C4-2B (cell line): ENCODE data around the gene ZCCHC12.

ENCODE experiments used
- ZFX ChIP-seq: fragments of 450-650 bp; IDR thresholded peaks from 2 replicates; pipeline ENCODE4 v1.6.1; 2017
- TF ChIP-seq, protein P1 (sequence below): fragments of 450-650 bp; conservative IDR thresholded peaks from 2 replicates; pipeline ENCODE4 v1.5.1; 2017; ENCODE audit warnings: mild to moderate bottlenecking

DNA sequence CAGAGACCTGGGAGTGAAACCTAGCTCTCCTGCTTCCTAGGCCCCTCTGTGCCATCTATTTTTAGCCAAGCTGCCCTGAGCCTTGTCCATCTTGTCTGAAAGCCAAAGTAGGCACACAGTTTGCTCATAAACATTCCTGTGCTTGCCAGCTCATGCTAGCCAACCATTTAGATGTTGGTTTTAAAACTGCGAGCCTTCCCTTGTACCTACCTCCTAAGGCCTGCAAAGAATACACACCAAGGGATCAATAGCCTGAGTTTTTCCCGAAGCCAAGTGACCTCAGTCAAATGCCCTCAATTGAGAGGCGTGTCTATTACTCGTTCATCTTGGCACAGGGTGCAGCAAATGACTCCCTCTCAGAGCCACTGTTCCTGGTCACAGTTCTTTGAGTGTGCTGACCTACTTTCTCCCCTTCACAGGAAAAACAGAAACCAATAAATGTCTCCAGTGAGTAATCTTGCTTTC, 48.5 kb downstream of the ZCCHC12 start:
- TF ChIP-seq, protein P1, sequence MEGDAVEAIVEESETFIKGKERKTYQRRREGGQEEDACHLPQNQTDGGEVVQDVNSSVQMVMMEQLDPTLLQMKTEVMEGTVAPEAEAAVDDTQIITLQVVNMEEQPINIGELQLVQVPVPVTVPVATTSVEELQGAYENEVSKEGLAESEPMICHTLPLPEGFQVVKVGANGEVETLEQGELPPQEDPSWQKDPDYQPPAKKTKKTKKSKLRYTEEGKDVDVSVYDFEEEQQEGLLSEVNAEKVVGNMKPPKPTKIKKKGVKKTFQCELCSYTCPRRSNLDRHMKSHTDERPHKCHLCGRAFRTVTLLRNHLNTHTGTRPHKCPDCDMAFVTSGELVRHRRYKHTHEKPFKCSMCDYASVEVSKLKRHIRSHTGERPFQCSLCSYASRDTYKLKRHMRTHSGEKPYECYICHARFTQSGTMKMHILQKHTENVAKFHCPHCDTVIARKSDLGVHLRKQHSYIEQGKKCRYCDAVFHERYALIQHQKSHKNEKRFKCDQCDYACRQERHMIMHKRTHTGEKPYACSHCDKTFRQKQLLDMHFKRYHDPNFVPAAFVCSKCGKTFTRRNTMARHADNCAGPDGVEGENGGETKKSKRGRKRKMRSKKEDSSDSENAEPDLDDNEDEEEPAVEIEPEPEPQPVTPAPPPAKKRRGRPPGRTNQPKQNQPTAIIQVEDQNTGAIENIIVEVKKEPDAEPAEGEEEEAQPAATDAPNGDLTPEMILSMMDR = no peak
- no peak for TF ChIP-seq ZFX
